Measurements from ENCODE around the gene DMD. TPM values are rescaled to one million over a fixed set of nuclear protein-coding genes. Genes with fewer than 3 reads are reported as not detected.

The DMD gene
- total and polyA plus RNA-seq, 9 donors: 14.0 to 70.5 (median 37.6) TPM

DNA sequence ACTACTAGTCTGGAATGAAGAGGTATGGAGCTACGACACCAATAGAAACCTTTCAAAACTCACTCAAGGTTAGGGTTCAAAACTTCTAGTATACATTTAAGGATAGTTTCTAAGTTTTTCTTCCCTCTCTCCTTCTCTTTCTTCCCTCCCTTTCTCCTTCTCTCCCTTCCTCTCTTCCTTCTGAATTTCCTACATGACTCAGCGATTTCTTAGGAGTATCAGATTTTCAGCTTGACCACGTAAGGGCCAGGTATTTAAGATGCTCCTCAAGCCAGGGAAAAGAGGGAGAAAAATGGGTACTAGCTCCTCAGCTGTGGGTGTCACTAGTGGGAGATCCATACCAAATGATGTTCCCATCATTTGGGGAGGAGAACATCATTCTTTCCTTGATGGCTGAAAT lies 2083.6 kb downstream of the DMD start:
- whole genome bisulfite sequencing, 3 donors: 69 to 76% (median 72%) methylated on average over 3 of the region's 3 CpGs
- TF ChIP-seq EP300 (IDR thresholded peaks at IDR 0.05) (no peak), CTCF (IDR thresholded peaks at IDR 0.05) (no peak), POLR2A (IDR thresholded peaks at IDR 0.05) (no peak)
- Histone ChIP-seq H3K27ac (no peak overlapping the region), H3K27me3 (no peaks in the 10 kb centered on the region), H3K4me1 (ENCODE audit: insufficient read depth) (no peaks in the 10 kb centered on the region), H3K36me3 (no peaks in the 10 kb centered on the region), H3K9me3 (no peaks in the 10 kb centered on the region), H3K4me3 (no peak overlapping the region)
- intact Hi-C loops (cut with DNase I): no loop called here
- DNase-seq: no peak

GRCh38 chrX:31126205-31126604 lies 2085.1 kb downstream of the DMD start:
- H3K27ac ChIP-seq: no peak overlapping the region
- no peaks in the 10 kb centered on the region for H3K9me3 ChIP-seq
- 73 to 75% (median 74%) methylated on average over 7 of the region's 7 CpGs for WGBS, 3 donors
- no peak for TF ChIP-seq EP300 (IDR thresholded peaks at IDR 0.05)
- no peaks in the 10 kb centered on the region for H3K4me1 ChIP-seq (ENCODE audit: insufficient read depth)
- intact Hi-C loops (cut with DNase I): no loop called here
- H3K27me3 ChIP-seq: no peaks in the 10 kb centered on the region
- DNase-seq: no peak
- no peak overlapping the region for H3K4me3 ChIP-seq
- no peaks in the 10 kb centered on the region for H3K36me3 ChIP-seq

- intact Hi-C loops (cut with DNase I): no loop called here
- WGBS, 3 donors: 67 to 72% (median 69%) methylated on average over 4 of the region's 4 CpGs
- H3K27me3 ChIP-seq: no peaks in the 10 kb centered on the region
- H3K27ac ChIP-seq: no peak overlapping the region
- no peaks in the 10 kb centered on the region for H3K4me1 ChIP-seq (ENCODE audit: insufficient read depth)
- no peaks in the 10 kb centered on the region for H3K9me3 ChIP-seq
- DNase-seq: no peak
- TF ChIP-seq CTCF (IDR thresholded peaks at IDR 0.05) (no peak), EP300 (IDR thresholded peaks at IDR 0.05) (no peak), POLR2A (IDR thresholded peaks at IDR 0.05) (no peak)
- H3K36me3 ChIP-seq: no peaks in the 10 kb centered on the region
- H3K4me3 ChIP-seq: no peak overlapping the region
These were observed 2086.8 kb downstream of the DMD start for GRCh38 chrX:31124536-31124935.

DNA sequence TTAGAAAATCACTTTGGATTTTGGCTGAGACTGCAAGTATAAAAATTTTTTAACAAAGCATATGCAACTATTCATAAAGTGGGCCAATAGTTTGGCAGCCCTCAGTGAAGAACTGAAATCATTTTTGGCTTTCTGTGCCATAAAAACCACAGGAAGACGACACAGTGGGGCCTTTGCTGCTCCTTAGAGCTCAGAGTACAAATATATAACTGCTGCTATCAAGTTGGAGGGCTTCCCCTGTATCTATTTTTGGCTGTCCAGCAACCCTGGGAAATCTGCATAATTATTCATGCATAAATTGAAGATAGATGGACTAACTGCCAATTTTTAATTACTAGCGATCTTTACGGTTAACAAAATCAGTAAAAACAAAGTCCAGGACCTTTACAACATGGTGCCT lies 2088.0 kb downstream of the DMD start:
- H3K9me3 ChIP-seq: no peaks in the 10 kb centered on the region
- 56 to 59% (median 58%) methylated on average over 3 of the region's 3 CpGs for WGBS, 3 donors
- H3K27me3 ChIP-seq: no peaks in the 10 kb centered on the region
- no peak overlapping the region for H3K4me3 ChIP-seq
- no peak for DNase-seq
- intact Hi-C loops (cut with DNase I): no loop called here
- no peak for TF ChIP-seq POLR2A (IDR thresholded peaks at IDR 0.05)
- no peak for TF ChIP-seq EP300 (IDR thresholded peaks at IDR 0.05)
- no peak for TF ChIP-seq CTCF (IDR thresholded peaks at IDR 0.05)
- H3K36me3 ChIP-seq: no peaks in the 10 kb centered on the region
- H3K27ac ChIP-seq: no peak overlapping the region
- H3K4me1 ChIP-seq (ENCODE audit: insufficient read depth): no peaks in the 10 kb centered on the region

- intact Hi-C loops (cut with DNase I): no loop called here
- Histone ChIP-seq H3K9me3 (no peaks in the 10 kb centered on the region), H3K4me1 (ENCODE audit: insufficient read depth) (peaks cover 1% of the 10 kb centered on the region), H3K27me3 (no peaks in the 10 kb centered on the region), H3K4me3 (no peak overlapping the region), H3K27ac (no peak overlapping the region), H3K36me3 (no peaks in the 10 kb centered on the region)
- no peak for DNase-seq
- TF ChIP-seq CTCF (IDR thresholded peaks at IDR 0.05): no peak
- TF ChIP-seq EP300 (IDR thresholded peaks at IDR 0.05): no peak
- TF ChIP-seq POLR2A (IDR thresholded peaks at IDR 0.05): no peak
- 66 to 74% (median 67%) methylated on average over 4 of the region's 4 CpGs for WGBS, 3 donors
These were observed 2094.1 kb downstream of the DMD start for GRCh38 chrX:31117266-31117665.

Data from ovary (tissue), 9 donors.